GM06990 (cell line): ENCODE measurements around the gene TPRKB.
"Not testable (repeated sequence)": the region's sequence is repeated elsewhere in the genome, so short reads cannot be mapped to it uniquely, and the experiment has no call there.

Experiments used
- DNase-seq: peaks from one replicate; pipeline ENCODE4 v3.0.0-alpha.2; 2011; ENCODE audit not compliant: insufficient read length; ENCODE audit errors: extremely low read depth
- H3K27me3 ChIP-seq: replicated peaks from 2 replicates; pipeline ENCODE4 v1.6.0; 2011; ENCODE audit warnings: low read length; ENCODE audit not compliant: control insufficient read depth, insufficient read depth
- H3K36me3 ChIP-seq: 2 replicates; pipeline ENCODE4 v1.5.1; 2011; ENCODE audit warnings: low read length; ENCODE audit not compliant: control insufficient read depth, insufficient read depth
- H3K4me3 ChIP-seq: replicated peaks from 2 replicates; pipeline ENCODE4 v1.5.1; 2011; ENCODE audit warnings: low read depth, mild to moderate bottlenecking, control low read depth, low read length
- TF ChIP-seq, protein P1 (sequence below): IDR thresholded peaks from 2 replicates; pipeline ENCODE4 v1.5.1; 2011; ENCODE audit warnings: low read length, control low read depth, mild to moderate bottlenecking, inconsistent platforms; ENCODE audit not compliant: insufficient read depth, poor library complexity, severe bottlenecking

Gene TPRKB

GRCh38 chr2:73730810-73731209 is 6.3 kb downstream of the TPRKB start:
- Histone ChIP-seq H3K4me3 (no peak overlapping the region), H3K27me3 (no peaks in the 10 kb centered on the region), H3K36me3 (peaks cover 15% of the 10 kb centered on the region)
- no peak for DNase-seq
- TF ChIP-seq, protein P1, sequence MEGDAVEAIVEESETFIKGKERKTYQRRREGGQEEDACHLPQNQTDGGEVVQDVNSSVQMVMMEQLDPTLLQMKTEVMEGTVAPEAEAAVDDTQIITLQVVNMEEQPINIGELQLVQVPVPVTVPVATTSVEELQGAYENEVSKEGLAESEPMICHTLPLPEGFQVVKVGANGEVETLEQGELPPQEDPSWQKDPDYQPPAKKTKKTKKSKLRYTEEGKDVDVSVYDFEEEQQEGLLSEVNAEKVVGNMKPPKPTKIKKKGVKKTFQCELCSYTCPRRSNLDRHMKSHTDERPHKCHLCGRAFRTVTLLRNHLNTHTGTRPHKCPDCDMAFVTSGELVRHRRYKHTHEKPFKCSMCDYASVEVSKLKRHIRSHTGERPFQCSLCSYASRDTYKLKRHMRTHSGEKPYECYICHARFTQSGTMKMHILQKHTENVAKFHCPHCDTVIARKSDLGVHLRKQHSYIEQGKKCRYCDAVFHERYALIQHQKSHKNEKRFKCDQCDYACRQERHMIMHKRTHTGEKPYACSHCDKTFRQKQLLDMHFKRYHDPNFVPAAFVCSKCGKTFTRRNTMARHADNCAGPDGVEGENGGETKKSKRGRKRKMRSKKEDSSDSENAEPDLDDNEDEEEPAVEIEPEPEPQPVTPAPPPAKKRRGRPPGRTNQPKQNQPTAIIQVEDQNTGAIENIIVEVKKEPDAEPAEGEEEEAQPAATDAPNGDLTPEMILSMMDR: no peak

- DNase-seq: no peak
- Histone ChIP-seq H3K4me3 (no peak overlapping the region), H3K36me3 (peaks cover 15% of the 10 kb centered on the region), H3K27me3 (no peaks in the 10 kb centered on the region)
- TF ChIP-seq, protein P1: no peak
Observed at GRCh38 chr2:73728711-73729110, 8.4 kb downstream of the TPRKB start.

GRCh38 chr2:73728043-73728442 is 9.1 kb downstream of the TPRKB start:
- TF ChIP-seq, protein P1: no peak
- no peaks in the 10 kb centered on the region for H3K27me3 ChIP-seq
- DNase-seq: no peak
- no peak overlapping the region for H3K4me3 ChIP-seq
- peaks cover 10% of the 10 kb centered on the region for H3K36me3 ChIP-seq

- H3K27me3 ChIP-seq, DNase-seq, H3K4me3 ChIP-seq: not testable (repeated sequence)
- peaks cover 10% of the 10 kb centered on the region for H3K36me3 ChIP-seq
Observed at GRCh38 chr2:73726657-73727056, 10.5 kb downstream of the TPRKB start.

DNA sequence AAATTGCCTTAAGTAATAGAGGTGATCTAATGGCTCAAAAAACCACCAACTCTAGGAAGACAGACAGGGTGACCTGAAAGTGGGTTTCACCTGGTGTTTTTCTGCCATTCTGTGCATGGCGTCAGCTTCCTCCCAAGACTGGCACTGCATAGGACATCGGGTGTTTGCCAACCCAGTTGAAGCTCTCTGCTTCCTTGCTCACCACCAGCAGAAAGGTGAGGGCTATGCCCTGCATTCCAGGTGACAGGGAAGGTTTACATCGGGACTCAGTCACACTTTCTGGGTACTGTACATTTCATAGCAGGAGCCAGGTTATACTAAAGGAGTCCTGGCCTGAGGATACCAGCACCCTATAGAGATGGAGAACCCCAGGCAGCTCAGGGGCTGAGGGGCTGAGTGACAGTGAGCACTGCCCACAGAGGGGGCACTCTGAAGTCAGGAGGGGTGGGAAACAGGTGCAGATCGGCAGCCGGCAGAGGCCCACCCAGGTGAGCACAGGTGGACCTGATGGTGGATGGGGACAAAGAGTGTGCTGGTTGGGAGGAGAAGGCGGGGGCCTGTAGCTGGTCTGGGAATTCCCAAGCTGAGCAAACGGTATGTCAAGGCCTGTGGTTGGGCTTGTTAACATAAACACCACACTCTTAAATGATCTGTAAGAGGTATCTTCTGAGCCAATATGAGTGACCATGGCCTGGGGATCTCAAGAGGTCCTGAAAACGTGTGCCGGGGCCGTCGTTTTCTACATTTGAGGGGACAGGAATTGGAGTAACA is 18.1 kb downstream of the TPRKB start:
- Histone ChIP-seq H3K27me3 (no peaks in the 10 kb centered on the region), H3K4me3 (no peak overlapping the region), H3K36me3 (no peaks in the 10 kb centered on the region)
- TF ChIP-seq, protein P1: no peak
- no peak for DNase-seq

DNA sequence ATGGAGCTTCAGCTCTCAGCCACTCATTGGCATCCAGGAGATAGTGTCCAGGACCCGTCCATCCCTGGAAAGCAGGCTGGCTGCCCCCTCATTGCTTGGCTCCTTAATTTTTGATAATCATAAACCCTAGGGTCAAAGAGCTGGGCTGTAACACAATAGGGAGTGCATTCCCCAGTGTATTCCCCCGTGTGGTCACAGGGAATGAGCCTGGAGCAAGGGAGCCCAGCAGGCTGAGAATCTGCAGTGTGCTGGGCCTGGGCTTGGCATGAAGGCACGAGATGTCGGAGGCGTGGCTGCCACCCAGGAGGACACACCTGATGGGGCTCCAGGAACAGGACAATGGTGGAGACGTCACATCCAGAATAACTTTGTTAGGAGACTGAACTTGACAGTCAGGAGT is 18.7 kb downstream of the TPRKB start:
- Histone ChIP-seq H3K36me3 (no peaks in the 10 kb centered on the region), H3K4me3 (no peak overlapping the region), H3K27me3 (no peaks in the 10 kb centered on the region)
- DNase-seq: no peak
- TF ChIP-seq, protein P1: no peak

DNA sequence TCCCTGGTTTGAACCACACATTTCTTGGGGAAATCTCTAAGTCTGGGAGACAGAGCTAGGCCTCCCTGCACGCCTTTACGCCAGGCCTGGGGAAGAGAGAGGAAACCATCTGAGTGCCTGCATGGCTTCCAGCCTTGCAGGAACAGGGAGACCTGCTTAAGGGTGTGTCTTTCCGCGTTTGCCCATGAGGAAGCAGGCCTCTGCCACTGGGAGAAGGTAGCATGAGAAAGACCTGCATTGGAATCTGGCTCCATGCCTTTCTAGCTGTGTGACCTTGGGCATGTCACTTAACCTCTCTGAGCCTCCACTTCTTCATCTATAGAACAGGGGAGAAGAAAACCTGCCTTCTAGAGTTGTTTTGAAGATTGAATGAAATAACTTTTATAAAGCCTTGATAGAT is 19.4 kb downstream of the TPRKB start:
- H3K36me3 ChIP-seq, H3K4me3 ChIP-seq, H3K27me3 ChIP-seq, DNase-seq: not testable (repeated sequence)
